HCT116 (cell line): ENCODE measurements around the gene NELFB. TPM values are rescaled to one million over a fixed set of nuclear protein-coding genes. Genes with fewer than 3 reads are reported as not detected.

ENCODE experiments used
- ATAC-seq: fragments of 200-7000 bp; cut with Tn5 transposase; 2 replicates; pipeline ENCODE4 v1.9.1; 2020; ENCODE audit warnings: mild to moderate bottlenecking, moderate library complexity
- BruUV-seq: library from RNA; stranded (reverse); fragments of 400-500 nt; replicated peaks from 2 replicates; lab custom pipeline; 2021; lab: Mats Ljungman, UMichigan
- CTCF ChIA-PET: fragments of 300-600 bp; sonication (Branson Sonifier 250); formaldehyde crosslinking; loops from one replicate; lab custom pipeline; 2021; ENCODE audit warnings: antibody characterized with exemption; lab: Charles Lee
- POLR2A ChIA-PET: fragments of 300-600, 350-600 bp; sonication (Branson Sonifier 250); formaldehyde crosslinking; loops from one replicate; lab custom pipeline; 2021; ENCODE audit warnings: antibody characterized with exemption; lab: Charles Lee
- RAD21 ChIA-PET, 2 experiments: fragments of 300-600 bp; sonication (Branson Sonifier 250); formaldehyde crosslinking; loops; one replicate each; lab custom pipeline; 2023; ENCODE audit warnings: low total read pairs in 2 of 2; ENCODE audit not compliant: uncharacterized antibody in 2 of 2, unreplicated experiment in 2 of 2, low non-redundant PET in 1 of 2; lab: Charles Lee
- DNase-seq: peaks from one replicate; pipeline ENCODE4 v3.0.0-alpha.2; 2010; ENCODE audit warnings: low read depth, low spot score
- H2AFZ ChIP-seq: fragments of 200-600 bp; shearing (Covaris generic), sonication (generic); 2 replicates; pipeline ENCODE4 v1.6.1; 2017; ENCODE audit warnings: low read depth, mixed run types, mixed read lengths, antibody characterized with exemption, low read length; ENCODE audit not compliant: poor library complexity, severe bottlenecking
- H3K27ac ChIP-seq: 2 replicates; pipeline ENCODE4 v1.5.1; 2012; ENCODE audit warnings: low read depth, low read length
- H3K27me3 ChIP-seq: fragments of 200-600 bp; sonication (generic); 2 replicates; pipeline ENCODE4 v1.6.1; 2016; ENCODE audit warnings: mixed run types, low read length, mixed read lengths; ENCODE audit not compliant: insufficient read depth
- H3K36me3 ChIP-seq, 2 experiments: fragments of 200-500 bp in 1 of 2; fragments of 200-600 bp in 1 of 2; sonication (Bioruptor generic) in 1 of 2; sonication (generic) in 1 of 2; 2 replicates each; pipeline versions ENCODE4 v1.5.1 to v1.6.1; 2014 to 2016; ENCODE audit warnings: low read length in 2 of 2, inconsistent platforms in 1 of 2, mixed read lengths in 1 of 2, mixed run types in 1 of 2; ENCODE audit not compliant: insufficient read depth in 2 of 2, control insufficient read depth in 1 of 2
- H3K4me1 ChIP-seq, 2 experiments: fragments of 200-600 bp in 1 of 2; sonication (generic) in 1 of 2; 2 replicates each; pipeline versions ENCODE4 v1.5.1 to v1.6.1; 2012 to 2017; ENCODE audit warnings: low read length in 2 of 2, inconsistent platforms in 1 of 2, mild to moderate bottlenecking in 1 of 2, mixed read lengths in 1 of 2, mixed run types in 1 of 2, moderate library complexity in 1 of 2; ENCODE audit not compliant: insufficient read depth in 2 of 2, control insufficient read depth in 1 of 2
- H3K4me2 ChIP-seq: fragments of 200-600 bp; sonication (generic); 2 replicates; pipeline ENCODE4 v1.6.1; 2017; ENCODE audit warnings: mixed run types, low read length, mixed read lengths
- H3K4me3 ChIP-seq, 2 experiments: fragments of 200-600 bp in 1 of 2; sonication (generic) in 1 of 2; replicated peaks in 1 of 2; 2 replicates each; pipeline ENCODE4 v1.5.1; 2011 to 2016; ENCODE audit warnings: low read length in 2 of 2, control low read depth in 1 of 2, low read depth in 1 of 2, mild to moderate bottlenecking in 1 of 2, mixed read lengths in 1 of 2, mixed run types in 1 of 2
- H3K79me2 ChIP-seq: fragments of 200-600 bp; sonication (generic); 2 replicates; pipeline ENCODE4 v1.6.1; 2017; ENCODE audit warnings: mild to moderate bottlenecking, mixed run types, low read length, moderate library complexity, mixed read lengths; ENCODE audit not compliant: insufficient read depth
- H3K9ac ChIP-seq: fragments of 200-600 bp; sonication (generic); 2 replicates; pipeline ENCODE4 v1.6.1; 2016; ENCODE audit warnings: low read length, mixed read lengths
- H3K9me2 ChIP-seq: fragments of 200-600 bp; sonication (generic), shearing (Covaris generic); 2 replicates; pipeline ENCODE4 v1.6.1; 2017; ENCODE audit warnings: mixed run types, mild to moderate bottlenecking, moderate library complexity; ENCODE audit not compliant: insufficient read depth
- H3K9me3 ChIP-seq, 2 experiments: fragments of 200-500 bp in 1 of 2; fragments of 200-600 bp in 1 of 2; sonication (Bioruptor generic) in 1 of 2; sonication (generic) in 1 of 2; 2 replicates each; pipeline ENCODE4 v1.6.1; 2014 to 2017; ENCODE audit warnings: low read length in 2 of 2, mixed read lengths in 2 of 2, inconsistent platforms in 1 of 2, low read depth in 1 of 2, mild to moderate bottlenecking in 1 of 2, mixed run types in 1 of 2, moderate library complexity in 1 of 2; ENCODE audit not compliant: control insufficient read depth in 1 of 2, insufficient read depth in 1 of 2
- H4K20me1 ChIP-seq: fragments of 200-600 bp; sonication (generic), shearing (Covaris generic); 2 replicates; pipeline ENCODE4 v1.6.1; 2017; ENCODE audit warnings: mixed run types, mild to moderate bottlenecking, moderate library complexity; ENCODE audit not compliant: insufficient read depth
- ATF3 ChIP-seq: IDR thresholded peaks from 2 replicates; pipeline ENCODE4 v1.6.1; 2012
- CEBPB ChIP-seq: IDR thresholded peaks from 2 replicates; pipeline ENCODE4 v1.6.1; 2012; ENCODE audit warnings: low read depth
- CTCF ChIP-seq, 3 experiments: fragments of 200-600 bp in 1 of 3; sonication (generic) in 1 of 3; IDR thresholded peaks in 2 of 3; conservative IDR thresholded peaks in 1 of 3; 2 replicates each; pipeline ENCODE4 v1.5.1; 2012 to 2017; ENCODE audit warnings: low read depth in 2 of 3, low read length in 2 of 3, antibody characterized with exemption in 1 of 3, borderline replicate concordance in 1 of 3, control low read depth in 1 of 3, mild to moderate bottlenecking in 1 of 3, mixed read lengths in 1 of 3, mixed run types in 1 of 3, moderate library complexity in 1 of 3; ENCODE audit not compliant: insufficient read depth in 1 of 3
- EGR1 ChIP-seq: IDR thresholded peaks from 2 replicates; pipeline ENCODE4 v1.6.1; 2012; ENCODE audit warnings: low read depth
- ELF1 ChIP-seq: IDR thresholded peaks from 2 replicates; pipeline ENCODE4 v1.6.1; 2012; ENCODE audit warnings: low read depth, borderline replicate concordance
- EZH2phosphoT487 ChIP-seq: fragments of 200-600 bp; IDR thresholded peaks from 2 replicates; pipeline ENCODE4 v1.6.1; 2018; ENCODE audit warnings: antibody characterized with exemption, borderline replicate concordance
- FOSL1 ChIP-seq: IDR thresholded peaks from 2 replicates; pipeline ENCODE4 v1.6.1; 2012; ENCODE audit warnings: low read depth
- JUND ChIP-seq: IDR thresholded peaks from 2 replicates; pipeline ENCODE4 v1.6.1; 2012
- POLR2A ChIP-seq: IDR thresholded peaks from 2 replicates; pipeline ENCODE4 v1.7.0; 2011; ENCODE audit warnings: borderline replicate concordance; ENCODE audit not compliant: insufficient read depth, insufficient read length; ENCODE audit errors: extremely low read depth
- POLR2AphosphoS5 ChIP-seq: IDR thresholded peaks from 2 replicates; pipeline ENCODE4 v1.6.1; 2011; ENCODE audit warnings: mild to moderate bottlenecking, low read depth, low read length, moderate library complexity
- RAD21 ChIP-seq: IDR thresholded peaks from 2 replicates; pipeline ENCODE4 v1.6.1; 2012; ENCODE audit warnings: low read depth, mild to moderate bottlenecking
- SIN3A ChIP-seq: IDR thresholded peaks from 2 replicates; pipeline ENCODE4 v1.6.1; 2012; ENCODE audit warnings: low read depth
- SP1 ChIP-seq: IDR thresholded peaks from 2 replicates; pipeline ENCODE4 v1.6.1; 2012; ENCODE audit warnings: low read depth
- SRF ChIP-seq: IDR thresholded peaks from 2 replicates; pipeline ENCODE4 v1.6.1; 2012; ENCODE audit warnings: low read depth
- ZBTB33 ChIP-seq: IDR thresholded peaks from 2 replicates; pipeline ENCODE4 v1.6.1; 2011; ENCODE audit warnings: mild to moderate bottlenecking, low read length, moderate library complexity; ENCODE audit not compliant: insufficient replicate concordance; ENCODE audit errors: extremely low read depth
- ZFX ChIP-seq: fragments of 450-650 bp; IDR thresholded peaks from 2 replicates; pipeline ENCODE4 v1.6.1; 2017
- intact Hi-C: fragments of 100-400 bp; cut with micrococcal nuclease; formaldehyde crosslinking; loops from 2 replicates; pipeline ENCODE4 v1.10.0; 2022
- total RNA-seq: library from RNA; stranded (reverse); gene quantifications from one replicate; pipeline ENCODE4 v1.2.1, GENCODE V29; 2021; ENCODE audit not compliant: unreplicated experiment

NELFB gene
- total RNA-seq, 1 experiment from 2014 or later = 86.4 TPM

- H3K9me2 ChIP-seq = no peaks in the 10 kb centered on the region
- peaks cover 17 to 22% of the 10 kb centered on the region in 2 experiments for H3K36me3 ChIP-seq
- H4K20me1 ChIP-seq = no peaks in the 10 kb centered on the region
- ChIA-PET RAD21 (no interaction called here), CTCF (no interaction called here), POLR2A (interaction anchor here (1.9 to 5.9 kb wide), 2 partner anchors 16 to 21 kb away, joined by 5 to 39 read pairs; partner anchors contain the start of genes TOR4A and TUBB4B)
- H3K9ac ChIP-seq = peak overlapping the region; percentile 88
- DNase-seq = no peak
- H2AFZ ChIP-seq = no peak overlapping the region
- intact Hi-C loops = no loop called here
- peak overlapping the region; percentile 97 to 100 for H3K4me3 ChIP-seq
- H3K4me1 ChIP-seq = peaks cover 21 to 42% of the 10 kb centered on the region in 2 experiments
- H3K79me2 ChIP-seq = peaks cover 36% of the 10 kb centered on the region
- no peak for ATAC-seq
- H3K27ac ChIP-seq = peak overlapping the region; percentile 91; the same call in 1 of the 2 replicates
- TSS peak; percentile 44 for BruUV-seq
- H3K9me3 ChIP-seq = no peaks in the 10 kb centered on the region
- no peaks in the 10 kb centered on the region for H3K27me3 ChIP-seq
- no peak for TF ChIP-seq ELF1
- TF ChIP-seq SRF = no peak
- no peak for TF ChIP-seq FOSL1
- TF ChIP-seq EGR1 = no peak
- no peak for TF ChIP-seq POLR2AphosphoS5
- no peak for TF ChIP-seq ZFX
- TF ChIP-seq SIN3A = no peak
- no peak for TF ChIP-seq ZBTB33
- TF ChIP-seq EZH2phosphoT487 = no peak
- no peak for TF ChIP-seq ATF3
- TF ChIP-seq POLR2A = no peak
- TF ChIP-seq RAD21 = no peak
- TF ChIP-seq SP1 = no peak
- TF ChIP-seq CEBPB = no peak
- no peak for TF ChIP-seq CTCF (IDR thresholded peaks at IDR 0.05 in 2 of 3, conservative IDR thresholded peaks at IDR 0.05 in 1 of 3; ENCODE audit: borderline replicate concordance in 1 of 3, insufficient read depth in 1 of 3, low read depth in 2 of 3, low read length in 2 of 3)
- no peak for TF ChIP-seq JUND
- peak overlapping the region; percentile 93 for H3K4me2 ChIP-seq
Measured at GRCh38 chr9:137256362-137256761, 1.2 kb downstream of the NELFB start.
